Measurements from ENCODE around the gene RPL7A. TPM values are rescaled to one million over a fixed set of nuclear protein-coding genes. Genes with fewer than 3 reads are reported as not detected.

RPL7A gene
- total and polyA plus RNA-seq, 2 donors (not counting 3 experiments of a cell fraction or from before 2014, with no cell fraction given): 2,112 to 2,329 TPM

DNA sequence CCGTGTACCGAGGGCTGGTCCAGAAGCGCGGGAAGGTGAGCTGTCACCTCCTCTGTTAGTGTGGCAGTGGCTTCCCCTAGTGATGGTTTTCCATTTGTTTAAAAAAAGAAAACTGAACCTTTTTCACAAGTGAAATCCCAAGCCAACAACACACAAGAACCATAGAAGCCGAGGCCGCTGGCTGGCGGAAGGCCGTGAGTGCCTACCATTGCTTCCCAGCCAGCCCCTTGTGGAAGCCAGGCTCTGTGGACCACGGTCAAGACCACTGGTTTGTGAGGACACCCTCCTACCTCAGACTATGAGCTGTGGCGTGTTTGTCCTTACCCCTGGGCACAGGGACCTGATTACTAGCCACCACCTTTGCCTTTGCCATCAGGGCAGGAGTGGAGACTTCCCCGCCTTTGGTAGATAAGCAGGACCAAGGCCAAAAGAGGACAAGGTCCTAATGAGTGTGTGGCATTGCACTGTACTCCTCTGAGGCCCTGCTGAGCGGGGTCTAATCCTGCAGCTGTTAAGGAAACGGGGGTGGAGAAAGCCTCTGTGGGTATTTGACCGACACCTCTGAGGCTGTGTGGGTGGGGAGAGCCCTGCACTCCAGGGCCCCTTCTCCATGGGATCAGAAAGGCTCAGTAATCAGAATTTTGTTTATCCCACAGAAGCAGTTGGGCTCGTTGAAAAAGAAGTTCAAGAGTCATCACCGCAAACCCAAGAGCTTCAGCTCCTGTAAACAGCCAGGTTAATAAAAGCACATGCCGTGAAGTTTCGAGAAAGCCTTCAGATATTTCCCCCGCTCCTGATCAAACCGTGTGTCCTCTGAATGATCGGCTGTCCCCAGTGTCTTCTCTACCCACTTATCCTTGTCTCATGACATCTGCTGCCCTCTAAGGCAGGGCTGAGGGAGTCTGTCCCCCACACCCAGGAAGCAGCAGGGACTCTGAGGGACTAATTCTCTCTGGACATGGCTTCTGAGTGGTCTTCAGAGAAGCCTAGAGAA is 12.7 kb downstream of the RPL7A start:
- H4K20me1 ChIP-seq (replicated peaks; ENCODE audit: control insufficient read depth, extremely low read depth, insufficient read depth, low read length): no peaks in the 10 kb centered on the region
- H3K27ac ChIP-seq (ENCODE audit: insufficient read depth, low read depth, low read length): no peak overlapping the region
- H3K27me3 ChIP-seq (ENCODE audit: control insufficient read depth in 2 of 2, insufficient read depth in 2 of 2, low read length in 2 of 2): no peaks in the 10 kb centered on the region
- peaks cover 6% of the 10 kb centered on the region for H3K4me1 ChIP-seq (ENCODE audit: control insufficient read depth, extremely low read depth, insufficient read depth, low read length)
- H2AFZ ChIP-seq (ENCODE audit: low read depth, low read length): no peak overlapping the region
- H3K4me2 ChIP-seq (ENCODE audit: insufficient read depth, low read length): no peak overlapping the region
- no peak for DNase-seq (ENCODE audit: low read depth, low spot score)
- H3K4me3 ChIP-seq (replicated peaks in 1 of 3; ENCODE audit: insufficient read depth in 1 of 3, low read depth in 1 of 3, low read length in 3 of 3): no peak overlapping the region
- H3K9me1 ChIP-seq (replicated peaks; ENCODE audit: control insufficient read depth, extremely low read depth, insufficient read depth, low read length): no peaks in the 10 kb centered on the region
- H3K9ac ChIP-seq (replicated peaks; ENCODE audit: extremely low read depth, insufficient read depth, low read length): no peak overlapping the region
- intact Hi-C loops (cut with micrococcal nuclease): no loop called here
- ChIA-PET CTCF (interaction anchor here (0.8 to 1.4 kb wide), 2 partner anchors 14 to 125 kb away, joined by 3 to 6 read pairs; no protein-coding TSS in a partner anchor), POLR2A (no interaction called here)
- no TSS peak for BruUV-seq (replicated peaks)
- no peak for FAIRE-seq
- peaks cover 26 to 46% of the 10 kb centered on the region in 2 experiments for H3K36me3 ChIP-seq (ENCODE audit: control insufficient read depth in 2 of 2, extremely low read depth in 1 of 2, insufficient read depth in 2 of 2, low read length in 2 of 2)
- H3K9me3 ChIP-seq (replicated peaks; ENCODE audit: control insufficient read depth, insufficient read depth, low read length): no peaks in the 10 kb centered on the region
- TF ChIP-seq JUN (IDR thresholded peaks at IDR 0.05; ENCODE audit: borderline replicate concordance, insufficient read depth, insufficient read length, low read depth) (no peak), EZH2 (IDR thresholded peaks at IDR 0.05; ENCODE audit: borderline replicate concordance, low read depth, low read length, severe bottlenecking) (no peak), POLR2A (IDR thresholded peaks at IDR 0.05; ENCODE audit: low read depth, low read length) (no peak), MYC (IDR thresholded peaks at IDR 0.05; ENCODE audit: low read depth, low read length) (no peak)
- TF ChIP-seq, protein P1, sequence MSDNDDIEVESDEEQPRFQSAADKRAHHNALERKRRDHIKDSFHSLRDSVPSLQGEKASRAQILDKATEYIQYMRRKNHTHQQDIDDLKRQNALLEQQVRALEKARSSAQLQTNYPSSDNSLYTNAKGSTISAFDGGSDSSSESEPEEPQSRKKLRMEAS (IDR thresholded peaks at IDR 0.05; ENCODE audit: insufficient read depth, insufficient read length): no peak
- dilution Hi-C loops (cut with MboI; ENCODE audit: extremely low pct_ligation_motif_present, low sequenced_read_pairs): no loop called here
- peaks cover 9% of the 10 kb centered on the region for H3K79me2 ChIP-seq (ENCODE audit: control insufficient read depth, insufficient read depth, low read length)

DNA sequence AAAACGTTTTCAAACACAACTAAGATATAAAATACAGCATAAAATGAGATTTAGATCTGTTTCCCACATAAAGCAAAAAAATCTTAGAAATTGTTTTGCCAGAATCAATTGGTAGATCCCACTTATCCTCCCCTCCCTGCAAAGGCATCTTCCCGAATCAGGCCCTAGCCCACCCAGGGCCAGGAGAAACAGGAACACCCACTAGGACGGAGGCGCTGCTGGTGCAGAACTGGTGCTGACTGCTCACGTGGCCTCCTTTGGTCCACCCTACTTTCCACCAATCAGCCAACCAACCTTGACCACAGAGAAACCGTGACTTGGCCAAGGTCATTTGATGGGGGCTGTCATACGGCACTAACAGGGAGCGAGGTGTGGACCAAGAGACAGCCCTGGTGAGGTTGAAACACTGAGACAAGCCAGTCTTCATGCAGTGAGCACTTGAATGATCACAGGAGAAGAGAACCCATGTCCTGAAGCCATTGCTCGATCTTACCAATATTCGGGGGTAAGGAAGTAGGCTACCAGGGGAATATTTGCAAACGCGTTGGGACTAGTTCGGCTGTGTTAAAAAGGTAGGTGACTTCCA is 13.6 kb downstream of the RPL7A start:
- FAIRE-seq (no peak), DNase-seq (ENCODE audit: low read depth, low spot score) (no peak)
- POLR2A ChIA-PET: no interaction called here
- Histone ChIP-seq H3K4me3 (replicated peaks in 1 of 3; ENCODE audit: insufficient read depth in 1 of 3, low read depth in 1 of 3, low read length in 3 of 3) (no peak overlapping the region), H3K9ac (replicated peaks; ENCODE audit: extremely low read depth, insufficient read depth, low read length) (no peak overlapping the region), H3K36me3 (ENCODE audit: control insufficient read depth in 2 of 2, extremely low read depth in 1 of 2, insufficient read depth in 2 of 2, low read length in 2 of 2) (peaks cover 31 to 54% of the 10 kb centered on the region in 2 experiments), H2AFZ (ENCODE audit: low read depth, low read length) (no peak overlapping the region), H3K4me2 (ENCODE audit: insufficient read depth, low read length) (no peak overlapping the region), H3K9me3 (replicated peaks; ENCODE audit: control insufficient read depth, insufficient read depth, low read length) (no peaks in the 10 kb centered on the region), H3K79me2 (ENCODE audit: control insufficient read depth, insufficient read depth, low read length) (peaks cover 18% of the 10 kb centered on the region), H3K27me3 (ENCODE audit: control insufficient read depth in 2 of 2, insufficient read depth in 2 of 2, low read length in 2 of 2) (no peaks in the 10 kb centered on the region), H3K4me1 (ENCODE audit: control insufficient read depth, extremely low read depth, insufficient read depth, low read length) (peaks cover 6% of the 10 kb centered on the region), H3K27ac (ENCODE audit: insufficient read depth, low read depth, low read length) (no peak overlapping the region), H4K20me1 (replicated peaks; ENCODE audit: control insufficient read depth, extremely low read depth, insufficient read depth, low read length) (no peaks in the 10 kb centered on the region), H3K9me1 (replicated peaks; ENCODE audit: control insufficient read depth, extremely low read depth, insufficient read depth, low read length) (no peaks in the 10 kb centered on the region)
- CTCF ChIA-PET: no interaction called here
- intact Hi-C loops (cut with micrococcal nuclease): no loop called here
- dilution Hi-C loops (cut with MboI; ENCODE audit: extremely low pct_ligation_motif_present, low sequenced_read_pairs): no loop called here
- TF ChIP-seq, protein P1 (IDR thresholded peaks at IDR 0.05; ENCODE audit: insufficient read depth, insufficient read length): no peak
- TF ChIP-seq FOS (IDR thresholded peaks at IDR 0.05; ENCODE audit: borderline replicate concordance, insufficient read depth, low read length) (no peak), JUN (IDR thresholded peaks at IDR 0.05; ENCODE audit: borderline replicate concordance, insufficient read depth, insufficient read length, low read depth) (no peak), GATA2 (IDR thresholded peaks at IDR 0.05; ENCODE audit: insufficient read depth, insufficient read length, low read depth, low read length) (no peak), POLR2A (IDR thresholded peaks at IDR 0.05; ENCODE audit: low read depth, low read length) (no peak), POLR2AphosphoS5 (IDR thresholded peaks at IDR 0.05; ENCODE audit: insufficient read depth, low read depth, low read length) (no peak), EZH2 (IDR thresholded peaks at IDR 0.05; ENCODE audit: borderline replicate concordance, low read depth, low read length, severe bottlenecking) (no peak), MYC (IDR thresholded peaks at IDR 0.05; ENCODE audit: low read depth, low read length) (no peak)
- TF ChIP-seq, protein P2, sequence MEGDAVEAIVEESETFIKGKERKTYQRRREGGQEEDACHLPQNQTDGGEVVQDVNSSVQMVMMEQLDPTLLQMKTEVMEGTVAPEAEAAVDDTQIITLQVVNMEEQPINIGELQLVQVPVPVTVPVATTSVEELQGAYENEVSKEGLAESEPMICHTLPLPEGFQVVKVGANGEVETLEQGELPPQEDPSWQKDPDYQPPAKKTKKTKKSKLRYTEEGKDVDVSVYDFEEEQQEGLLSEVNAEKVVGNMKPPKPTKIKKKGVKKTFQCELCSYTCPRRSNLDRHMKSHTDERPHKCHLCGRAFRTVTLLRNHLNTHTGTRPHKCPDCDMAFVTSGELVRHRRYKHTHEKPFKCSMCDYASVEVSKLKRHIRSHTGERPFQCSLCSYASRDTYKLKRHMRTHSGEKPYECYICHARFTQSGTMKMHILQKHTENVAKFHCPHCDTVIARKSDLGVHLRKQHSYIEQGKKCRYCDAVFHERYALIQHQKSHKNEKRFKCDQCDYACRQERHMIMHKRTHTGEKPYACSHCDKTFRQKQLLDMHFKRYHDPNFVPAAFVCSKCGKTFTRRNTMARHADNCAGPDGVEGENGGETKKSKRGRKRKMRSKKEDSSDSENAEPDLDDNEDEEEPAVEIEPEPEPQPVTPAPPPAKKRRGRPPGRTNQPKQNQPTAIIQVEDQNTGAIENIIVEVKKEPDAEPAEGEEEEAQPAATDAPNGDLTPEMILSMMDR (IDR thresholded peaks at IDR 0.05; ENCODE audit: extremely low read depth in 1 of 2, insufficient read depth in 1 of 2, low read depth in 1 of 2, low read length in 2 of 2): no peak
- no TSS peak for BruUV-seq (replicated peaks)
